ENCODE measurements around the gene LZTFL1.

LZTFL1 gene

GRCh38 chr3:45841757-45842491, at the start of gene LZTFL1:
Gene LZTFL1 (minus strand): TSS chr3:45842119. CDS start chr3:45841991, 128 bp downstream.
- peak within 1 kb of the TSS; percentile 85 to 90 for H3K4me3 ChIP-seq
- intact Hi-C loops (cut with DNase I; ENCODE audit: low total_unique reads) = no loop called here
- no peak for TF ChIP-seq CTCF (IDR thresholded peaks at IDR 0.05)
- H3K36me3 ChIP-seq = peaks cover 0 to 6% (median 0%) of the 10 kb centered on the region in 3 donors
- H3K27ac ChIP-seq = peak within 1 kb of the TSS; percentile 58 to 72
- H3K4me1 ChIP-seq = peaks cover 0 to 12% (median 2%) of the 10 kb centered on the region in 4 donors
- DNase-seq = peak; percentile 95 to 96
- no peaks in the 10 kb centered on the region for H3K27me3 ChIP-seq
- no peaks in the 10 kb centered on the region for H3K9me3 ChIP-seq

DNA sequence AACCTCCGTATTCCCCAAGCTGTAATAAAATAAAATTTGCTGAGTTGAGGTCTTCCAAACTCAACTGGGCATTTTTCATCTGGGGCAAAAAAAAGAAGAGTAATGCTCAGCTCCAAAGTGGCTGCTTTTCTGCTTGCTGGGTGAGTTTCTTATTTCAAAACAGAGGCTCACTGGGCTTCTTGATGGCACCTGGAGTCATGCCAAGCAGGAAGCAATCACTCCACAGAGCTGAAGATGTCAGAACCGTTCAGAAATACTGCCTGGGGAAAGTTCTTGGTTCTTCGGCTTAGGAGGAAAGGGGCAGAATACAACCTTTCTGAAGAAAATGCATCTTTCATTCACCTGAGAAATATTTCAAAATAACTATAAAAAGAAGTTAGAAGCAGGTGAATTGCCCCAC, 48.5 kb upstream of the LZTFL1 start:
- H3K27ac ChIP-seq = no peak overlapping the region
- no peaks in the 10 kb centered on the region for H3K9me3 ChIP-seq
- intact Hi-C loops (cut with DNase I; ENCODE audit: low total_unique reads) = no loop called here
- no peaks in the 10 kb centered on the region for H3K4me1 ChIP-seq
- H3K27me3 ChIP-seq = no peaks in the 10 kb centered on the region
- H3K4me3 ChIP-seq = no peak overlapping the region
- no peaks in the 10 kb centered on the region for H3K36me3 ChIP-seq
- no peak for DNase-seq
- no peak for TF ChIP-seq CTCF (IDR thresholded peaks at IDR 0.05)

- Histone ChIP-seq H3K9me3 (no peaks in the 10 kb centered on the region), H3K4me1 (no peaks in the 10 kb centered on the region), H3K36me3 (no peaks in the 10 kb centered on the region), H3K27me3 (no peaks in the 10 kb centered on the region), H3K4me3 (no peak overlapping the region), H3K27ac (no peak overlapping the region)
- TF ChIP-seq CTCF (IDR thresholded peaks at IDR 0.05) = no peak
- no peak for DNase-seq
- intact Hi-C loops (cut with DNase I; ENCODE audit: low total_unique reads) = no loop called here
Observed at GRCh38 chr3:45889337-45889736, 47.4 kb upstream of the LZTFL1 start.

GRCh38 chr3:45887759-45888511, 46.0 kb upstream of the LZTFL1 start:
- Histone ChIP-seq H3K27me3 (no peaks in the 10 kb centered on the region), H3K4me1 (no peaks in the 10 kb centered on the region), H3K4me3 (no peak overlapping the region), H3K27ac (no peak overlapping the region), H3K36me3 (no peaks in the 10 kb centered on the region), H3K9me3 (no peaks in the 10 kb centered on the region)
- intact Hi-C loops (cut with DNase I; ENCODE audit: low total_unique reads) = no loop called here
- no peak for TF ChIP-seq CTCF (IDR thresholded peaks at IDR 0.05)
- DNase-seq = no peak

DNA sequence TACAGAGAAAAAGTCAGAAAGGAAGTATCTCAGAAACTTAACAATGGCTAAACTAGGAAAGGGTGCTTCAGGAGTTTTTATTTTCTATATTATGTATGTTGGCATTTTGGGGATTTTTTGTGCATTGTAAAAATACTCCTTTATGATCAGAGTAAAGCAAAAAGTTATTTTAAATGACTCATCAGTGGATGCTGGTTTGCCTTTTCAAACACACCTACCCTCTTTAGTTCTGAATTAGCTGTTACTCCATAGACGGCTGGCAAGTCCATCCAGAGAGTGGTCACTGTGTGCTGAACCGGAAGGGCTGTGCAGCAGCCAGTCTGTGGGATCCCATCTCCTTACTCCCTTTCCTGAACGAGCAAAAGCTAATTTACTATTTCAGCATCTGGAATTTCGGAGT, 45.4 kb upstream of the LZTFL1 start:
- TF ChIP-seq CTCF (IDR thresholded peaks at IDR 0.05) = no peak
- H3K36me3 ChIP-seq = no peaks in the 10 kb centered on the region
- H3K9me3 ChIP-seq = no peaks in the 10 kb centered on the region
- no peak for DNase-seq
- intact Hi-C loops (cut with DNase I; ENCODE audit: low total_unique reads) = no loop called here
- no peaks in the 10 kb centered on the region for H3K27me3 ChIP-seq
- no peak overlapping the region for H3K4me3 ChIP-seq
- no peaks in the 10 kb centered on the region for H3K4me1 ChIP-seq
- no peak overlapping the region for H3K27ac ChIP-seq
